ENCODE measurements around the gene CILP2. TPM values are rescaled to one million over a fixed set of nuclear protein-coding genes. Genes with fewer than 3 reads are reported as not detected.
A peak's percentile ranks its signal among the peaks of the same experiment; 100 is the strongest.

The CILP2 gene
- total and polyA plus RNA-seq, 2 of the 8 experiments (the other 6 are each of a cell fraction or from before 2014, with no cell fraction given), result 4.4 to 5.8 TPM

DNA sequence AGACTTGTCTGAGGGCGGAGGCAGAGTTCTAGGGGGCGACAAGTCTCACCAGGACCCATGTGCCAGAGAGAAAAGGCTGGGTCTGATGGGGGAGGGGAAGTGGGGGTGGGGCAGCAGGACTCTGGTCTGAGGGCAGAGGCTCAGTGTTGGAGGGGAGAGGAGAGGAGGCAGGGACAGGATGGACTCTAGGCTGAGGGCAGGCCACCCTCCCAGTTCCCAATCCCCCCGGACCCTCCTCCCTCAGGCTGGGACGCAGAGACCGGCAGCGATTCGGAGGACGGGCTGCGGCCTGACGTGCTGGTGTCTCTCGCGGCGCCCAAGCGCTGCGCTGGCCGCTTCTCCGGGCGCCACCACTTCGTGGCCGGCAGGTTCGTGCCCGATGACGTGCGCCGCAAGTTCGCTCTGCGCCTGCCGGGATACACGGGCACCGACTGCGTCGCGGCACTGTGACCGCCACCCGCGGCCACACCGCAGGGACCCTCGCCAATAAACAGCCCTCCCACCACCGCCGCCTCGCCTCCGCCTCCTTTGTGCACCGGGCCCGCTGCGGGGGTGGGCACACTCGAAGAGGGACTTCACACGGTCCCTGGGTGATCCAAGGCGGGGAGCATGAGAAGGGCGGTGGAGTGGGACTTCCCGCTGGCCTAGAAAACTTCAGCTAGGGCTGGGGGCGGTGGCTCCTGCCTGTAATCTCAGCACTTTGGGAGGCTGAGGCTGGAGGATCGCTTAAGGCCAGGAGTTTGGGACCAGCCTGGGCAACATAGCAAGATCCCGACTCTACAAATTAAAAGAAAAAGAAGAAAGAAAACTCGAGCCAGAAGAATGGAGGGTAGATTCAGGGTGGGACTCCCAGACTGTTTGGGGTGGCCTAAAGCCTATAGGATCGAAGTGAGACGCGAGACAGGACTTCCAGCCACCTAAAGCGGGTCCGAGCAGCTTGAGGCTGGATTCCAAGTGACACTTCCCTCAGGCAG is 703 bp upstream of the CILP2 start (continued):
- TF ChIP-seq, protein P1, sequence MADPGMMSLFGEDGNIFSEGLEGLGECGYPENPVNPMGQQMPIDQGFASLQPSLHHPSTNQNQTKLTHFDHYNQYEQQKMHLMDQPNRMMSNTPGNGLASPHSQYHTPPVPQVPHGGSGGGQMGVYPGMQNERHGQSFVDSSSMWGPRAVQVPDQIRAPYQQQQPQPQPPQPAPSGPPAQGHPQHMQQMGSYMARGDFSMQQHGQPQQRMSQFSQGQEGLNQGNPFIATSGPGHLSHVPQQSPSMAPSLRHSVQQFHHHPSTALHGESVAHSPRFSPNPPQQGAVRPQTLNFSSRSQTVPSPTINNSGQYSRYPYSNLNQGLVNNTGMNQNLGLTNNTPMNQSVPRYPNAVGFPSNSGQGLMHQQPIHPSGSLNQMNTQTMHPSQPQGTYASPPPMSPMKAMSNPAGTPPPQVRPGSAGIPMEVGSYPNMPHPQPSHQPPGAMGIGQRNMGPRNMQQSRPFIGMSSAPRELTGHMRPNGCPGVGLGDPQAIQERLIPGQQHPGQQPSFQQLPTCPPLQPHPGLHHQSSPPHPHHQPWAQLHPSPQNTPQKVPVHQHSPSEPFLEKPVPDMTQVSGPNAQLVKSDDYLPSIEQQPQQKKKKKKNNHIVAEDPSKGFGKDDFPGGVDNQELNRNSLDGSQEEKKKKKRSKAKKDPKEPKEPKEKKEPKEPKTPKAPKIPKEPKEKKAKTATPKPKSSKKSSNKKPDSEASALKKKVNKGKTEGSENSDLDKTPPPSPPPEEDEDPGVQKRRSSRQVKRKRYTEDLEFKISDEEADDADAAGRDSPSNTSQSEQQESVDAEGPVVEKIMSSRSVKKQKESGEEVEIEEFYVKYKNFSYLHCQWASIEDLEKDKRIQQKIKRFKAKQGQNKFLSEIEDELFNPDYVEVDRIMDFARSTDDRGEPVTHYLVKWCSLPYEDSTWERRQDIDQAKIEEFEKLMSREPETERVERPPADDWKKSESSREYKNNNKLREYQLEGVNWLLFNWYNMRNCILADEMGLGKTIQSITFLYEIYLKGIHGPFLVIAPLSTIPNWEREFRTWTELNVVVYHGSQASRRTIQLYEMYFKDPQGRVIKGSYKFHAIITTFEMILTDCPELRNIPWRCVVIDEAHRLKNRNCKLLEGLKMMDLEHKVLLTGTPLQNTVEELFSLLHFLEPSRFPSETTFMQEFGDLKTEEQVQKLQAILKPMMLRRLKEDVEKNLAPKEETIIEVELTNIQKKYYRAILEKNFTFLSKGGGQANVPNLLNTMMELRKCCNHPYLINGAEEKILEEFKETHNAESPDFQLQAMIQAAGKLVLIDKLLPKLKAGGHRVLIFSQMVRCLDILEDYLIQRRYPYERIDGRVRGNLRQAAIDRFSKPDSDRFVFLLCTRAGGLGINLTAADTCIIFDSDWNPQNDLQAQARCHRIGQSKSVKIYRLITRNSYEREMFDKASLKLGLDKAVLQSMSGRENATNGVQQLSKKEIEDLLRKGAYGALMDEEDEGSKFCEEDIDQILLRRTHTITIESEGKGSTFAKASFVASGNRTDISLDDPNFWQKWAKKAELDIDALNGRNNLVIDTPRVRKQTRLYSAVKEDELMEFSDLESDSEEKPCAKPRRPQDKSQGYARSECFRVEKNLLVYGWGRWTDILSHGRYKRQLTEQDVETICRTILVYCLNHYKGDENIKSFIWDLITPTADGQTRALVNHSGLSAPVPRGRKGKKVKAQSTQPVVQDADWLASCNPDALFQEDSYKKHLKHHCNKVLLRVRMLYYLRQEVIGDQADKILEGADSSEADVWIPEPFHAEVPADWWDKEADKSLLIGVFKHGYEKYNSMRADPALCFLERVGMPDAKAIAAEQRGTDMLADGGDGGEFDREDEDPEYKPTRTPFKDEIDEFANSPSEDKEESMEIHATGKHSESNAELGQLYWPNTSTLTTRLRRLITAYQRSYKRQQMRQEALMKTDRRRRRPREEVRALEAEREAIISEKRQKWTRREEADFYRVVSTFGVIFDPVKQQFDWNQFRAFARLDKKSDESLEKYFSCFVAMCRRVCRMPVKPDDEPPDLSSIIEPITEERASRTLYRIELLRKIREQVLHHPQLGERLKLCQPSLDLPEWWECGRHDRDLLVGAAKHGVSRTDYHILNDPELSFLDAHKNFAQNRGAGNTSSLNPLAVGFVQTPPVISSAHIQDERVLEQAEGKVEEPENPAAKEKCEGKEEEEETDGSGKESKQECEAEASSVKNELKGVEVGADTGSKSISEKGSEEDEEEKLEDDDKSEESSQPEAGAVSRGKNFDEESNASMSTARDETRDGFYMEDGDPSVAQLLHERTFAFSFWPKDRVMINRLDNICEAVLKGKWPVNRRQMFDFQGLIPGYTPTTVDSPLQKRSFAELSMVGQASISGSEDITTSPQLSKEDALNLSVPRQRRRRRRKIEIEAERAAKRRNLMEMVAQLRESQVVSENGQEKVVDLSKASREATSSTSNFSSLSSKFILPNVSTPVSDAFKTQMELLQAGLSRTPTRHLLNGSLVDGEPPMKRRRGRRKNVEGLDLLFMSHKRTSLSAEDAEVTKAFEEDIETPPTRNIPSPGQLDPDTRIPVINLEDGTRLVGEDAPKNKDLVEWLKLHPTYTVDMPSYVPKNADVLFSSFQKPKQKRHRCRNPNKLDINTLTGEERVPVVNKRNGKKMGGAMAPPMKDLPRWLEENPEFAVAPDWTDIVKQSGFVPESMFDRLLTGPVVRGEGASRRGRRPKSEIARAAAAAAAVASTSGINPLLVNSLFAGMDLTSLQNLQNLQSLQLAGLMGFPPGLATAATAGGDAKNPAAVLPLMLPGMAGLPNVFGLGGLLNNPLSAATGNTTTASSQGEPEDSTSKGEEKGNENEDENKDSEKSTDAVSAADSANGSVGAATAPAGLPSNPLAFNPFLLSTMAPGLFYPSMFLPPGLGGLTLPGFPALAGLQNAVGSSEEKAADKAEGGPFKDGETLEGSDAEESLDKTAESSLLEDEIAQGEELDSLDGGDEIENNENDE (IDR thresholded peaks at IDR 0.05; ENCODE audit: insufficient replicate concordance, low read length), result no peak
- TF ChIP-seq CHD1 (IDR thresholded peaks at IDR 0.05; ENCODE audit: low read depth, low read length) (no peak), TCF12 (IDR thresholded peaks at IDR 0.05; ENCODE audit: low read depth, low read length) (no peak), KDM1A (IDR thresholded peaks at IDR 0.05; ENCODE audit: borderline replicate concordance, low read length) (peak; percentile 89), ZNF274 (IDR thresholded peaks at IDR 0.05; ENCODE audit: borderline replicate concordance, extremely low read depth, low read length) (no peak), CHD2 (IDR thresholded peaks at IDR 0.05; ENCODE audit: low read length) (no peak), SP4 (IDR thresholded peaks at IDR 0.05; ENCODE audit: low read length) (no peak)

Measured in H1 (cell line).